Muscle layer of colon (tissue), 2 donors: ENCODE data around the gene C1orf52.

ENCODE experiments used
- H3K27ac ChIP-seq: one replicate; pipeline ENCODE4 v1.7.0; 2013; ENCODE audit warnings: low read depth, mild to moderate bottlenecking, low read length, moderate library complexity
- H3K27me3 ChIP-seq, 2 donors: one replicate each; pipeline ENCODE4 v1.7.0; 2013; ENCODE audit warnings: low read length in 2 of 2, mild to moderate bottlenecking in 2 of 2; ENCODE audit not compliant: insufficient read depth in 2 of 2, control insufficient read depth in 1 of 2
- H3K36me3 ChIP-seq: one replicate; pipeline ENCODE4 v1.7.0; 2013; ENCODE audit warnings: mild to moderate bottlenecking, low read length; ENCODE audit not compliant: insufficient read depth
- H3K4me1 ChIP-seq: one replicate; pipeline ENCODE4 v1.7.0; 2013; ENCODE audit warnings: mild to moderate bottlenecking, low read length; ENCODE audit not compliant: insufficient read depth
- H3K4me3 ChIP-seq, 2 donors: one replicate each; pipeline ENCODE4 v1.7.0; 2013; ENCODE audit warnings: low read length in 2 of 2, low read depth in 1 of 2, mild to moderate bottlenecking in 1 of 2, moderate library complexity in 1 of 2
- H3K9ac ChIP-seq: one replicate; pipeline ENCODE4 v1.7.0; 2013; ENCODE audit warnings: low read length
- H3K9me3 ChIP-seq: one replicate; pipeline ENCODE4 v1.7.0; 2013; ENCODE audit warnings: mild to moderate bottlenecking, low read length
- donor health status: abdominal sarcoma.
- donor health status: Adenocarcinoma of cecum.

C1orf52 gene

DNA sequence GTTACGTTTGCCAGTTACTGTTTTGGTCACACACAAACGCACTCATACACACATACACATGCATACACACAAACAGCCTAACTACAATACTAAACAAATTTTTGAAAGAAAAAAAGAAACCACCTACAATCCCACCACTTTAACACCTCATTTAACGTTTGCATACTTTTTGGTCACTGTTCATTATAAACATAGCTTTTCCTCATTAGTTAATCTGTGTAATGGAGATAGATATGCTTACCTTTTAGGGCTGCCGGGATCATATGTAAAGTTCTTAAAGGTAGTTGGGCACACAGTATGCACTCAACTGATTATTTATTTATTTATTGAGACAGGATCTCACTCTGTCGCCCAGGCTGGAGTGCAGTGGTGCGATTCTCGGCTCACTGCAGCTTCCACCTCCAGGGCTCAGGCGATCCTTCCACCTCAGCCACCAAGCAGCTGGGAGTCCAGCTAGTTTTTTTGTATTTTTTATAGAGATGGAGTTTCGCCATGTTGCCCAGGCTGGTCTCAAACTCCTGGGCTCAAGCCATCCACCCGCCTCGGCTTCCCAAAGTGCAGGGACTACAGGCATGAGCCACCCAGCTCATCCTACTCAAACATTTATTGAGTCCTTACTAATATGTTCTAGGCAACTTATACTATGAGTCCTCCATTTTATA lies 17.6 kb upstream of the C1orf52 start:
- Histone ChIP-seq H3K27ac (peak overlapping the region; percentile 67), H3K9ac (peak overlapping the region; percentile 31), H3K4me3 (peak overlapping the region; percentile 24 to 62), H3K36me3 (no peaks in the 10 kb centered on the region), H3K4me1 (peaks cover 24% of the 10 kb centered on the region), H3K9me3 (no peaks in the 10 kb centered on the region), H3K27me3 (no peaks in the 10 kb centered on the region)

DNA sequence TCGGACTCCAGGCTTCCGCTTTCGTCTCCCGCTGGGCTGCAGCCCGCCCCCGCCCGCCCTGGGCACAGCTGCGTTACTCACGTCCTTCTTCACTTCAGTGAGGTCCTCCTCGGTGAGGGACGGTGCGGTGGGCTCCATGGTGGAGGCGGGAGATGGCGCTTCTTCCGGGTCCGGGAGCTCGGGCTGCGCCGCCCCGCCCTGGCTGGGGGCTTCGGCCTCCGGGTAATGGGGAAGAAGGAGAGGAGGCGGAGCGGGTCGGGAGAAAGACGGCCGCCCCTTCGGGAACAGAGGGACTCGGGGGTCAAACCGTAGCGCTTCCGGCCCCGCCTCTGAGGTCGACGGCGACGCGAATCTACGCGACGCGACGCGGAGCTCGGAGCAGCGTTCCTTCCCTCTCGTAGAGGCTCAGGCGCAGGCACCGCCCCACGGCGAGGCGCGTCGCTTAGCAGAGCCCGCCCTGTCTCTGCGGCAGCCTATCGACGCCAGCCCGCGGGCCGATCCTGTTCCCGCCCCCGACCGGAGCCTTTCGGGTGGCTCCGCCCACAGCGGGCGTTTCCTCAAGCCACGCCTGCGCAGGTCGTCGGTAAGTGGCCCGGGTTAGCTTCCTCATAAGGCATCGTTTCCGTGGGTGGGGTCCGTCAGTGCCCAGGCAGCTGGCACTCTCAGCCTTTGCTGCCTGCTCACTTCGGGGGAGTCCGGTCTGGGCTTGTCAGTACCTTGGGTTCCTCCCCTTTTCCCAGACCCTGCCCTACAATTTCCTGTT lies 16.9 kb upstream of the C1orf52 start, which contains the start of gene BCL10:
BCL10 (minus strand) TSS at position 418 of the 763 bp plus-strand sequence; CDS start at position 138, 280 bp downstream.
- H3K27ac ChIP-seq = peak within 1 kb of the TSS; percentile 92
- H3K36me3 ChIP-seq = no peaks in the 10 kb centered on the region
- H3K9ac ChIP-seq = peak within 1 kb of the TSS; percentile 97
- H3K4me3 ChIP-seq = peak within 1 kb of the TSS; percentile 87 to 99
- H3K27me3 ChIP-seq = no peaks in the 10 kb centered on the region
- H3K9me3 ChIP-seq = no peaks in the 10 kb centered on the region
- peaks cover 24% of the 10 kb centered on the region for H3K4me1 ChIP-seq

DNA sequence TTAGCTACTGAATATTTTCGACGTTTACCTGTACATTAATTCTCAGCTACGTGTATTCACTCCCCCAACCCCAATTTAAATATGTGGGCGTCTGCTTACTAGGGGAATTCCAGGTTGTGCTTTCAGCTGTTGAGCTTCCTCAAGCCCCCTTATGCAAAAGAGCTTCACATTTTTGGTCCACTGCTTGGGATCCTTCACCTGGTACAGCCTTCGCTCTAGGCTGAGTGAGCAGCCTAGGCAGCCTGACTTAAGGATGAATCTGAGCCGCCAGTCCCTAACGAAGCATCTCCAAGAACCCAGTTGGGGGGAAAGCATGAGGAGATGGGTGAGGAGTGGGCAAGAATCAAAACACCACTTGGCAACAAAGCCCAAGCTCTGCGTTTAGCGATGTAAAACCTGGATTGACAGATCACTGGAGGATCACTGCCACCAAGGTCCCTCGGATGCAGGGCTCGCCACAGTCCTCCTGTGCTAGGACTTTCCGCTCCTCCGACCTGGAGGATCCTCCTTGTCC lies 16.3 kb upstream of the C1orf52 start:
- Histone ChIP-seq H3K4me1 (peaks cover 24% of the 10 kb centered on the region), H3K27ac (peak overlapping the region; percentile 92), H3K36me3 (peaks cover 6% of the 10 kb centered on the region), H3K4me3 (peak overlapping the region; percentile 87 to 99), H3K9ac (peak overlapping the region; percentile 97), H3K27me3 (no peaks in the 10 kb centered on the region), H3K9me3 (no peaks in the 10 kb centered on the region)

DNA sequence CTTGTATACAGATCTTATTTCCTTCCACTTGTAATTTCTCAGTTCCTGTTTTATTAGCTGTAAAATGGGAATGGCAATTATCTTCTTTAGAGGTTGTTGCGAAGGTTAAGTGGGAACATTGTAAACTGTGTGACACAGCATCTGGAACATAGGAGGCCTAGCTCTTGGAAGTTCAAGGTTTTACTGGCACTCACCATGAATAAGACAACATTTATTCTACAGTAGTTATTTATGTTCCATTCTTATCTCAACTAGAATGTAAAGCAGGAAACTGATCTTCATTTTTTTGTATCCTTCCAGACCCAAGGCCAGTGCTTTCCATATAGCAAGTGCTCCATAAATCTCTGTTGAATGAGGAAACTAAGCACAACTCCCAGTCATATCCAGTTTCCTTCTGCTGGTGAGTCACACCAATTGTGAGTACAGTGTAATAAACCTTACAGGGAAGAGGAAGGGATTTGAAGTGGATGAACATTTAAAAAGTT lies 15.5 kb upstream of the C1orf52 start:
- Histone ChIP-seq H3K36me3 (peaks cover 13% of the 10 kb centered on the region), H3K4me1 (peaks cover 24% of the 10 kb centered on the region), H3K9me3 (no peaks in the 10 kb centered on the region), H3K27me3 (no peaks in the 10 kb centered on the region), H3K4me3 (peak overlapping the region in 1 of 2 donors; percentile 99), H3K27ac (no peak overlapping the region), H3K9ac (peak overlapping the region; percentile 97)

DNA sequence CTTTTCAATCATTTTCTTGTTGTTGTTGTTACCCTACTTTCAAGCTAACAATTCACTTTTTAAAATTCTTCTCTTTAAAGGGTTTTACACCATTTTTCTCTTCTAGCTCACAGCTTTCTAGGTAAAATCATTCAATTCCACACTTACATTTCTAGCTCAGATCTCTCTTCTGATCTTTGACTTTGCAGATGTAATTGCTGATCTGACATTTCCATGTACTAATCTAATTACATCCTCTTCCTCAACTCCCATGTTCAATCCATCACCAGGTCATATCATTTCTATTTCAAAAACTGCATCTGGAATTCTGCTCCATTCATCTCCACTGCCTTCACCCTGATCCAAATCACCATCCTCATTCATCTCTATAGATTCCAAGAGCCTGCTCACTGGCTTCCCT lies 13.9 kb upstream of the C1orf52 start:
- Histone ChIP-seq H3K27ac (no peak overlapping the region), H3K4me3 (no peak overlapping the region), H3K27me3 (no peaks in the 10 kb centered on the region), H3K4me1 (peaks cover 24% of the 10 kb centered on the region), H3K36me3 (peaks cover 28% of the 10 kb centered on the region), H3K9me3 (no peaks in the 10 kb centered on the region), H3K9ac (no peak overlapping the region)

DNA sequence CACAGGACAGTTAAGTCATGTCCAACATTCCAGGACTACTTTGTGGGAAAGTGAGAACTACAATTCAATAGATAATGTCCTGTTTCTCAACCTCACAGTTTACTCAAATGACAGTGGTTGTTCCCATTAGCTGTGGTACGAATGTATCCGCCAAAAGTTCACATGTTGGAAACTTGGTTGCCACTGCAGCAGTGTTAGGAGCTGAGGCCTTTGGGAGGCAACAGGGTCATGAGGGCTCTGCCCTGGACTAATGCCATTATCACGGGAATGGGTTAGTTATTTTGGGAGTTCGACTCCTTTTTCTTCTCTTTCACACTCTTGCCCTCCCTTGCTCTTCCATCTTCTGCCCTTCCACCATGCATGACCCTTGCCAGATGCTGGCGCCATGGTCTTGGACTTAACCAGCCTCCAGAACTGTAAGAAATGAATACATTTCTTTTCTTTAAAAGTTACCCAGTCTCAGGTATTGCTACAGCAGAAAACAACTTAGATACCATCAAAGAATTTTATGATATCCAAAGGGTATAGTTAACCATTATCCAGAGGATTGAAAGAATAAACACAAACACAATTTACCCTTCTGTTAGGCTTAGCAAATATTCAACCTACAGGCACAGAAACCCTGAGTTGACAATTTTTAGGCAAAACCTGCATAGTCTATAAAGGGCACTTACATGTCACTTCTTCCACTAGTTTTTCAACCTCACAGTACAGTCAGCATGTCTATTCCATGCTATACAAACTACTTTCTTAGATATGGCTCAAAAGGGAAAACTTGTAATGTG lies 9.5 kb upstream of the C1orf52 start:
- no peak overlapping the region for H3K9ac ChIP-seq
- peaks cover 43% of the 10 kb centered on the region for H3K36me3 ChIP-seq
- H3K4me1 ChIP-seq = peaks cover 6% of the 10 kb centered on the region
- no peak overlapping the region for H3K4me3 ChIP-seq
- H3K27me3 ChIP-seq = no peaks in the 10 kb centered on the region
- no peak overlapping the region for H3K27ac ChIP-seq
- H3K9me3 ChIP-seq = no peaks in the 10 kb centered on the region

DNA sequence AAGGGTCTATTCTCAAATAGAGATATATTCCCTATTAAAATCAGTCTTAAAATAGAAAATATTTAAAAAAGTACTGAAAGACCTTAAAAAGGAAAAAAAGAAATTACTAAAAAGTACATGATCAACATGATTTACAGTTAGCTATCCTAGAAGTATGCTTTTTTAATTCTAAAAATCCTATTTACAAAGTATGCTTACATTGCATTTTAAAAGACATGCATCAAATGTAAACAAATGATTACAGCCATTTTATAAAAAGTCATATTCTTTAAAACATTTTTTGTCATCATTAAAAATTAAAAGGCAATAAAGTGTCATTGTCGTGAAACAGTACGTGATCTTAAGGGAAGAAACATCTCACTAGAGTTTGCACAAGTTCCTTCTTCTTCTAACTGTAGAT lies 7.9 kb upstream of the C1orf52 start:
- H3K4me1 ChIP-seq = no peaks in the 10 kb centered on the region
- no peak overlapping the region for H3K27ac ChIP-seq
- H3K36me3 ChIP-seq = peaks cover 43% of the 10 kb centered on the region

DNA sequence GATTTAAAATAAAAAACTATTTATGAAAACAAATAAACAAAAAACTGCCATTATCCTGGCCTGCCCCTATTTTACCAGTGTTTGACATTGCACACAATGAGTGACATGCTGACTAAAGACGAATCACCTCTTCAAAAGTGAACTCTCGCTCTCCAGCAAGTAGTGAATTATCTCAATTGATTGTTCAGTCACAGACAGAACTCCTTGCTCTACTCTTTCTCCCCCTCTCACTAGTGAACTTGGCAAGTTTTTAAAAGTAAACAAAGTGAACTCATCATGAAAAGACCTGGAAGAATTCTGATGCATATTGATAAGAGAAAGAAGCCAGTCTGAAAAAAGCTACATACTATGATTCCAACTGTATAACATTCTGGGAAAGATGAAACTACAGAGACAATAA lies 4.7 kb upstream of the C1orf52 start:
- no peak overlapping the region for H3K4me3 ChIP-seq

More for the DNA sequence above, 7.9 kb upstream of the C1orf52 start:
- Histone ChIP-seq H3K4me3 (no peak overlapping the region), H3K27me3 (no peaks in the 10 kb centered on the region), H3K9ac (no peak overlapping the region), H3K9me3 (no peaks in the 10 kb centered on the region)

DNA sequence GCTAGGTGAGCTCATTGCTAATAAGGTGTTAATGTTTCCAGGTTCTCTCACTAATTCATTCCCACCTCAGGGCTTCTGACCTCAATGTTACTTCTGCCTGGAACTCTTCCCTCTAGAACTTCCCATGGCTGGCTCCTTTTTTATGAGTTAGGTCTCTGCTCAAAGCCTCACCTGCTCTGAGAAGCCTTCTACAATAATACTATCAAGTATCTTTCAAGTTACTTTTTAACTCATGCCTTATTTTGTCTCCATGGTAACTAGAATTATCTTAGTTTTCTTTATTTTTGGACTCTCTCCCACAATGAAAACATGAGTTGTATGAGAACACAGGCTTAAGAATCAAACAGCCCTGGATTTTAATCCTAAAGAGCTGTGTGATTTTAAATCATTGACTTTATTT lies 3.5 kb upstream of the C1orf52 start:
- Histone ChIP-seq H3K4me1 (peaks cover 7% of the 10 kb centered on the region), H3K36me3 (peaks cover 14% of the 10 kb centered on the region), H3K9me3 (no peaks in the 10 kb centered on the region), H3K27ac (no peak overlapping the region), H3K27me3 (no peaks in the 10 kb centered on the region), H3K9ac (no peak overlapping the region), H3K4me3 (no peak overlapping the region)

More for the DNA sequence above, 4.7 kb upstream of the C1orf52 start:
- no peaks in the 10 kb centered on the region for H3K27me3 ChIP-seq
- H3K27ac ChIP-seq = no peak overlapping the region
- peaks cover 21% of the 10 kb centered on the region for H3K36me3 ChIP-seq
- H3K9ac ChIP-seq = no peak overlapping the region
- H3K4me1 ChIP-seq = no peaks in the 10 kb centered on the region
- H3K9me3 ChIP-seq = no peaks in the 10 kb centered on the region

DNA sequence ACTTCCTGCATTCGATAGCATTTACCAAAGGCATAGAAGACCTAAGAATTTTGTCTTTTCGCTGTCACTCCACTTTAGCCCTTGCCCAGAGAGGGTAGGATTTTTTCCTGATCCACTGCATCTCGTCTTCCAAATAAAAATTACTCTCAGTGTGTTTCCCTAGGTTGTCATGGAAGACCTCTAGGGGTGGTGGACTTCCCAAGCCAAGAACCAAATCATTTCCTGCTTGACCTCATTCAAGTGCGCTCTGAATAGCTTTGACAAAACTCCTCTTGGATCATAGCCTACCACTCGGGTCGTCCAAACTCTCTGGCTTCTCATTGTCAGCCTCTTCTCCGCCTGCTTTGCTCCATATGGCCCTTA lies 431 bp upstream of the C1orf52 start:
- no peaks in the 10 kb centered on the region for H3K9me3 ChIP-seq
- H3K27me3 ChIP-seq = no peaks in the 10 kb centered on the region
- H3K9ac ChIP-seq = peak overlapping the region; percentile 27
- peaks cover 16% of the 10 kb centered on the region for H3K4me1 ChIP-seq
- H3K4me3 ChIP-seq = peak overlapping the region; percentile 70 to 84
- H3K36me3 ChIP-seq = peaks cover 17% of the 10 kb centered on the region
- peak overlapping the region; percentile 81 for H3K27ac ChIP-seq

DNA sequence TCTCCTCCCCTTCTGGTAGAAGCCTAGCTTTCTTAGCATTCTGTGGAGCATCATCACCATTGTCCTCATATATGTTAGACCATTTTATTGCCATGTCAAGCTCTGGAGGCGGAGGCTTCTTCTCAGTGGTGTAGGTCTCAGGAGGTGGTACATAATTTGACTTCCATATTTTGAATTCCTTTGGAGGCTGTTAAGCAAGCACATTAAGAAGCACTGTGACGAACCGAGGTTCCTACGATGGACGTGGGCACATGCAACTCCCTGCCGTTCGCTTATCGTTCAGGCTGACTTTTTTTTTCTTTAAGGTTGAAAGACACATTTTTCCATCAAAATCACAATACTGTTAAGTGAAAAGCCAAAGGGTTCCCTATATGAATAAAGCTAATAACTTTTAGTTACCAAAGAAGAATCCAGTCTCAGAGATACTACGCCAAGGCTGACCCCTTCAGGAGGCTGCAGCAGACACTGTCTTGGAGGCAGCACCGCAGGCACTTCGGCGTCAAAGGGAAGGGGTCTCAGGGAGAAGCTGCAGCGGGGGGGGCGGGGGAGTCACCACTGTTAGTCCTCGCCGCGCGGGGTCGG lies 835 bp downstream of the C1orf52 start:
- peaks cover 17% of the 10 kb centered on the region for H3K36me3 ChIP-seq
- H3K4me3 ChIP-seq = peak overlapping the region; percentile 70 to 84
- H3K9me3 ChIP-seq = no peaks in the 10 kb centered on the region
- H3K27ac ChIP-seq = peak overlapping the region; percentile 81
- peak overlapping the region; percentile 25 for H3K9ac ChIP-seq
- H3K27me3 ChIP-seq = no peaks in the 10 kb centered on the region
- peaks cover 25% of the 10 kb centered on the region for H3K4me1 ChIP-seq
